ENCODE measurements around the gene MAP7D2.

The MAP7D2 gene

DNA sequence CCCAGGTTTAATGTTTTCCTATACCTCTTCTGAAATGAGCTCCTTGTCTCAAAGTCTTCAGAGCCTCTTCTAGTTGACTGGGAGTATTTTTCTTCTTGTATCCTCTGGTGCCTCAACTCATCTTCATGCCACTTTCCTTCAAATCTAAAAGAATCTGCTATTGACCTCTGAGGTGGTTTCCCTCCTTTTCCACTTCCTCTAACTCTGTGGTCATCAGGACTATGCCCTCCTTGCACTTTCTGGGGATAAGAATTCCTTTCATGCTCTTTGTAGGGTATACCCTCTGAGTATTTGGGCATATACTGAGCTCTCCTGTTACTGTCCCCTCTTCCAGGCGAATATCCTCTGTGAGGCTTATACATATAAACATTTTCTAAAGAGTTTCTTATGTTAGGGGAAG, 150.7 kb downstream of the MAP7D2 start:
- no peak for DNase-seq (ENCODE audit: low spot score)

DNA sequence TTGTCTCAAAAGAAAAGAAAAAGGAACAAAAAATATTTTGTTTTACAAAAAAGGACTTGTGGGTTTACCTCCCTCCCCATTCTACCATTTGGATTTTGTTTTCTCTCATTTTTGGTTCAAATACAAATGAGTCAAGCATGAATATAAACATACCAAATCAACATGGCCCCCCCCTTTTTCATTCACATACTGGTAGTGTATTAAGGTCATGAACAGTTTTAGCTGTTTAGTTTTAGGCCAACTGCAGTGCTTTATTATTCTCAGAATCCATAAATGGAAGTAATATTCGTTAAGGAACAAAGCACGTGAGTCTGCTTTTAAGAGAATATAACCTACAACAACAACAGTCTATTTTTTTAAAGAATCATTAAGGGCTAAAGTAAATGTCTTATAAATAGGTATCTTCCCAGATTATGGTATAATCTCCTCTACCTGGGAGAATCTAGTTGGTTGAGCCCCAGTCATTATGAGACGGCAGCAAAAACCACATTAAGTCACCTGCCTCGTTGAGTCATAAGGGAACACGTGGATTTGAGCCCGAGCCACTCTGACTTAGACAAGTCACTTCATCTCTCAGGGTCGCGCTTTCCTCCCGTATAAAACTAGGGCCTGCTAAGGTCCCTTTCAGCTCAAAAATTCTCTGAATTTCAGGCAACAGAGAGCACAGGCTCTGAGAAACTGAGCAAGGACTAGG, 152.5 kb downstream of the MAP7D2 start:
- no peak for DNase-seq (ENCODE audit: low spot score)

DNA sequence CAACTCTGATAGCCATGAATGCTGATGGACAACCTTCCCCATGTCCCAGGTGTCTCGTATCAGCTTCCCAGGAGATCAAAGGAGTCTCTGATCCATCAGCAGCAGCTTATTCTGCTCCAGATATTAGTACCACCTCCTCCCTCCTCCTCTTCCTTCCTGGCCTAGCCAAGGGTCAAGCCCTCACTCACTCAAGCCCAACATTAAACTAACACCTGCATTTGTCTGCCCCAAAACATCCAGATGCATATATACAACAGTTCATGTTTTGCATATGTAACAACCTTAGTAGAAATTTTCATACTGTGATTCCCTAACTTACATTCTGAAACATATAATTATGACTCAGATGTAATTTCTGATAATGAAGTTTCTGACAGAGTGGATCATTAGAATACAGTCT, 155.8 kb downstream of the MAP7D2 start:
- DNase-seq (ENCODE audit: low spot score), result no peak

DNA sequence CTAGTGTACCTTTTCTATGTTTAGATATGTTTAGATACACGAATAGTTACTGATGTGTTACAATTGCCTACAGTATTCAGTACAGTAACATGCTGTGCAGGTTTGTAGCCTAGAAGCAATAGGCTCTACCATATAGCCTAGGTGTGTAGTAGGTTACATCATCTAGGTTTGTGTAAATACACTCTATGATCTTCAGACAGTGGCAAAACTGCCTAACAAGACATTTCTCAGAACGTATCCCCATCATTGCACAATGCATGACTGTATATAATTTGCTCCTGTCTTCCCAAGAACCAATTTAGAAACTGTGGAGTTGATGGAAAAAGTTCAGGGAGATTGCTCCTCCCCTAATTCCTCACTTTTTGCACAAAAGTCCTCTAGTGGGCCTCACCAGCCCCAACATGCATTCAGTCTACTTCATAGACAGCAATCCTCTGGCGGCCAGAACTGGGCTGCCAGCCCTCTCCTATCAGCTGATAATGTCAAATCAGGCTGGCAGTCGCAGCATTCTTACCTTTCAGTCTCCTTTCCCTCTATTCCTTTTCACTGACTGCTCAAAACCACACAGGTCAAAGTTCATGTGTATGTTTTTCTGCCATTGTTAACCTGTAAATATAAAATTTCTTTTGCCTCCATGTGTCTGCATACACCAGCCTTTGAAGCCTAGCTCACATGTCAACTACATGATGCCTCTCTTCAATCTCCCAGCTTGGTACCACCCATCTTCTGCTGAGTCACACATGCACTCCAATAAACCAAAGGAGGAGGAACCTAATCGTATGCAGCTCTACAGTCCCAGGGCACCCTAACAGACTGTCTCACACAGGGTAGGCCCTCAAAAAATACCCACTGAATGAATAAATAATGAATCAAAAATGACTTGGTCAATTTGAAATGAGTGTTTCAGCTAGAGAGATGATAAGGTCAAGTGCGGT, 157.9 kb downstream of the MAP7D2 start:
- no peak for DNase-seq (ENCODE audit: low spot score)

DNA sequence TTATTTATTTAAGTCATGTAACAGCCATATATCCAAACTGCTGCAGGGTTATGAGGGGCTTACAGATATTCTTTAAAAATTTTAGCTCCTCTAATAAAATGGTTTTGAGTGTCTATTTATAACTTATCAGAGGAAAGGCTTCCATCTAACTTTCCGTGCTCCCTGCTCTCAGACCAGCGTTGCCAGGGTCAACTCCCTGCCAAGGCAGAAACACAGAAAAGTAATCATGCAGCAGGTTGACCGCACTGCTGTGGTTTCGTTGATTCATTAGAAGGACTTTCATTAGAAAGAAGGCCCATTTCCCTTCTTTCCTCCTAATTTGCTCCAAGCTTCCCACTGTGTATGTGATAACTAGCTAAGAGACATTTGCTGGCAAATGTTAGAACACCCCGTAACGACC, 159.8 kb downstream of the MAP7D2 start:
- DNase-seq (ENCODE audit: low spot score), result no peak
